WERI-Rb-1 (cell line): ENCODE measurements around the gene SLC9A3.
"Not testable (repeated sequence)": the region's sequence is repeated elsewhere in the genome, so short reads cannot be mapped to it uniquely, and the experiment has no call there.

Experiments used
- DNase-seq: peaks from one replicate; pipeline ENCODE4 v3.0.0-alpha.2; 2020
- H3K27ac ChIP-seq: fragments of 250-450 bp; sonication (Bioruptor Pico); 2 replicates; pipeline ENCODE4 v1.5.1; 2020; ENCODE audit warnings: mild to moderate bottlenecking, moderate library complexity
- H3K27me3 ChIP-seq: fragments of 250-450 bp; sonication (Bioruptor Pico); 2 replicates; pipeline ENCODE4 v1.5.1; 2021; ENCODE audit warnings: mild to moderate bottlenecking, low read depth, moderate library complexity; ENCODE audit not compliant: insufficient read depth, severe bottlenecking
- H3K36me3 ChIP-seq: fragments of 250-450 bp; sonication (Bioruptor Pico); 2 replicates; pipeline ENCODE4 v1.5.1; 2020; ENCODE audit warnings: mild to moderate bottlenecking, moderate library complexity
- H3K4me3 ChIP-seq: 2 replicates; pipeline ENCODE4 v1.5.1; 2011; ENCODE audit warnings: low read depth, mild to moderate bottlenecking, control low read depth, low read length
- H3K9me3 ChIP-seq: fragments of 250-450 bp; sonication (Bioruptor Pico); 2 replicates; pipeline ENCODE4 v1.5.1; 2021; ENCODE audit warnings: mild to moderate bottlenecking, moderate library complexity; ENCODE audit not compliant: severe bottlenecking
- CTCF ChIP-seq: IDR thresholded peaks from 2 replicates; pipeline ENCODE4 v1.5.1; 2011; ENCODE audit warnings: low read depth, mild to moderate bottlenecking, control low read depth, inconsistent platforms, low read length

SLC9A3 gene

GRCh38 chr5:558871-559503 is 34.7 kb upstream of the SLC9A3 start:
- TF ChIP-seq CTCF, result no peak
- Histone ChIP-seq H3K36me3 (no peaks in the 10 kb centered on the region), H3K27me3 (no peaks in the 10 kb centered on the region), H3K4me3 (no peak overlapping the region), H3K9me3 (no peaks in the 10 kb centered on the region), H3K27ac (no peak overlapping the region)
- DNase-seq, result peak; percentile 3

- peak; percentile 2 for DNase-seq
- Histone ChIP-seq H3K27ac (no peak overlapping the region), H3K4me3 (no peak overlapping the region), H3K9me3 (no peaks in the 10 kb centered on the region), H3K36me3 (no peaks in the 10 kb centered on the region), H3K27me3 (no peaks in the 10 kb centered on the region)
- TF ChIP-seq CTCF, result no peak
Measured at GRCh38 chr5:558326-558725, 34.1 kb upstream of the SLC9A3 start.

GRCh38 chr5:557917-558316 is 33.7 kb upstream of the SLC9A3 start:
- not testable (repeated sequence) for H3K27ac ChIP-seq, H3K4me3 ChIP-seq, H3K36me3 ChIP-seq, H3K27me3 ChIP-seq, H3K9me3 ChIP-seq
- peak; percentile 4 for DNase-seq

GRCh38 chr5:556909-557441 is 32.7 kb upstream of the SLC9A3 start:
- no peaks in the 10 kb centered on the region for H3K9me3 ChIP-seq
- DNase-seq, result peak; percentile 7
- TF ChIP-seq CTCF, result no peak
- no peak overlapping the region for H3K4me3 ChIP-seq
- no peaks in the 10 kb centered on the region for H3K36me3 ChIP-seq
- no peak overlapping the region for H3K27ac ChIP-seq
- no peaks in the 10 kb centered on the region for H3K27me3 ChIP-seq

- no peak overlapping the region for H3K4me3 ChIP-seq
- peak; percentile 8 for DNase-seq
- peaks cover 10% of the 10 kb centered on the region for H3K27me3 ChIP-seq
- H3K9me3 ChIP-seq, result peaks cover 3% of the 10 kb centered on the region
- no peak overlapping the region for H3K27ac ChIP-seq
- no peak for TF ChIP-seq CTCF
- no peaks in the 10 kb centered on the region for H3K36me3 ChIP-seq
Measured at GRCh38 chr5:555058-555623, 30.9 kb upstream of the SLC9A3 start.

GRCh38 chr5:554284-554988 is 30.2 kb upstream of the SLC9A3 start:
- H3K27me3 ChIP-seq, result peaks cover 10% of the 10 kb centered on the region
- H3K4me3 ChIP-seq, result no peak overlapping the region
- peak; percentile 4 for DNase-seq
- TF ChIP-seq CTCF, result no peak
- H3K36me3 ChIP-seq, result no peaks in the 10 kb centered on the region
- H3K27ac ChIP-seq, result no peak overlapping the region
- H3K9me3 ChIP-seq, result peaks cover 3% of the 10 kb centered on the region
